GM19324 (cell line): ENCODE data around the gene CPSF4L.
"Not testable (repeated sequence)": the region's sequence is repeated elsewhere in the genome, so short reads cannot be mapped to it uniquely, and the experiment has no call there.

Experiments
- ATAC-seq: cut with Tn5 transposase; IDR thresholded peaks from one replicate; pipeline ENCODE4 v1.9.1; 2021; ENCODE audit warnings: mild to moderate bottlenecking, moderate library complexity; ENCODE audit not compliant: unreplicated experiment, low FRiP score

Gene CPSF4L

GRCh38 chr17:73271072-73271471 is 9.4 kb upstream of the CPSF4L start:
- ATAC-seq = peak; percentile 91

GRCh38 chr17:73269791-73270190 is 8.1 kb upstream of the CPSF4L start:
- ATAC-seq = no peak

GRCh38 chr17:73269329-73269615 is 7.6 kb upstream of the CPSF4L start:
- ATAC-seq = no peak

- no peak for ATAC-seq
Observed at GRCh38 chr17:73268582-73269328, 7.1 kb upstream of the CPSF4L start.

- no peak for ATAC-seq
Observed at GRCh38 chr17:73267648-73268537, 6.2 kb upstream of the CPSF4L start.

GRCh38 chr17:73266796-73267195 is 5.1 kb upstream of the CPSF4L start:
- ATAC-seq = no peak

GRCh38 chr17:73265646-73266640 is 4.3 kb upstream of the CPSF4L start:
- ATAC-seq = no peak

GRCh38 chr17:73264448-73264847 is 2.8 kb upstream of the CPSF4L start:
- not testable (repeated sequence) for ATAC-seq

- ATAC-seq = no peak
Observed at GRCh38 chr17:73262676-73263642, 1.3 kb upstream of the CPSF4L start.

GRCh38 chr17:73261952-73262675 is 434 bp upstream of the CPSF4L start:
- ATAC-seq = no peak

GRCh38 chr17:73257516-73257915 is 4.2 kb downstream of the CPSF4L start:
- no peak for ATAC-seq

- no peak for ATAC-seq
Observed at GRCh38 chr17:73256220-73256619, 5.5 kb downstream of the CPSF4L start.

GRCh38 chr17:73255671-73256181 is 6.0 kb downstream of the CPSF4L start:
- ATAC-seq = no peak

GRCh38 chr17:73251871-73252270 is 9.8 kb downstream of the CPSF4L start:
- ATAC-seq = no peak

- no peak for ATAC-seq
Observed at GRCh38 chr17:73250851-73251640, 10.6 kb downstream of the CPSF4L start.

GRCh38 chr17:73249700-73250099 is 12.0 kb downstream of the CPSF4L start:
- no peak for ATAC-seq

- ATAC-seq = no peak
Observed at GRCh38 chr17:73248532-73248931, 13.1 kb downstream of the CPSF4L start.

GRCh38 chr17:73247726-73248125 is 14.0 kb downstream of the CPSF4L start:
- no peak for ATAC-seq
